ENCODE results near the gene TJAP1.

TJAP1 gene

DNA sequence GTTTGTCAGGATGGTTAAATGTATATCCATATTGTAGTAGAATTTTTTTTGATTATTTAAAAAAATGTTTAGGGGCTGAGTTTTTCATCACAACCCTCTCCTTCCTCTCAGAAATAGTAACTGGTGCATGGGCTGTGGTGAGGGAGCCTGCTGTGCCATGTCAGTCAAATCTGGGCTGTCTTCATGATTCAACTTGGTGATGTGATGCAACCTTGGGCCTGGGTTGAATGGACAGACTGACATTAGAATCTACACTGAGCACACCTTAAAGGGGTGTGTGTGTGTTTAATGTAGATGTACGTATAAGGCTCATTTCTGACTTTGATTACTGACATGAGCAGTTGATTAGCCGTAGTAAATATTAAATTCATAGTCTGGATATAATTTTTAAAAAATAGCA is 3.7 kb downstream of the TJAP1 start:
- H3K36me3 Mint-ChIP-seq (ENCODE audit: low read depth): peaks cover 52% of the 10 kb centered on the region
- peaks cover 55% of the 10 kb centered on the region for H3K4me1 Mint-ChIP-seq (ENCODE audit: low read depth)
- H3K27ac Mint-ChIP-seq: no peak overlapping the region
- no peak overlapping the region for H3K4me3 Mint-ChIP-seq
- H3K9me3 Mint-ChIP-seq: no peaks in the 10 kb centered on the region
- no peaks in the 10 kb centered on the region for H3K27me3 Mint-ChIP-seq
- no peak for DNase-seq

DNA sequence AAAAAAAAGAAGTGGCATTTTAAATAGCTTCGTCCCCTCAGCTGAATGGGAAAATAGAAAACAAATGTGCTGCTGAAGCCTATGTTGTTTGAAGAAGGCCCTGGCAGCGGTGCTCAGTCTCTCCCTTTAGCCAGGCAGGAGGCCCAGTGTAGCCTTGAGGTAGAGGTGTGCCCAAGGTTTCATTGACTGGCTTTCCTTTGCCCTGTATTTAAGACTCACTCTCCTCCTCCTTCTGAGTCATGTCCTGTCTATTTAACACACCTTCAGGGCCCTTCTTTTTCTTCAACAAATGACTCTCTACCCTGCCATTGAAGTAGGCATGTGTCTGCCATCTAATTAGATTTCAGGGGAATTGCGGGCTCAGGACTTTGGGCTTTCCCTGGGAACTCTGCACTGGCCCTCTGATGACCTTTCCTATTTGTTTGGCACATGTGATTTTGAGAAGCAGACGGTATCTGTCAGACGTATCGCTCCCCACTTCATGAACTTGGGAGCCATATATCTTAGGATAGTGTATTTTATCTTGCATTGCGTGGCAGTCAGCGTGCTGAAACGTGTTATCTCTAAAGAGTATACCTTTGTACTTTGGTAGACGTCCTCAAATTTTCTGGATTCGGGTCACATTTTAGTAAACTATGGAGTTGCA is 4.3 kb downstream of the TJAP1 start:
- DNase-seq: no peak
- H3K27ac Mint-ChIP-seq: peak overlapping the region; percentile 15
- no peak overlapping the region for H3K4me3 Mint-ChIP-seq
- H3K4me1 Mint-ChIP-seq (ENCODE audit: low read depth): peaks cover 52% of the 10 kb centered on the region
- peaks cover 56% of the 10 kb centered on the region for H3K36me3 Mint-ChIP-seq (ENCODE audit: low read depth)
- no peaks in the 10 kb centered on the region for H3K27me3 Mint-ChIP-seq
- no peaks in the 10 kb centered on the region for H3K9me3 Mint-ChIP-seq

DNA sequence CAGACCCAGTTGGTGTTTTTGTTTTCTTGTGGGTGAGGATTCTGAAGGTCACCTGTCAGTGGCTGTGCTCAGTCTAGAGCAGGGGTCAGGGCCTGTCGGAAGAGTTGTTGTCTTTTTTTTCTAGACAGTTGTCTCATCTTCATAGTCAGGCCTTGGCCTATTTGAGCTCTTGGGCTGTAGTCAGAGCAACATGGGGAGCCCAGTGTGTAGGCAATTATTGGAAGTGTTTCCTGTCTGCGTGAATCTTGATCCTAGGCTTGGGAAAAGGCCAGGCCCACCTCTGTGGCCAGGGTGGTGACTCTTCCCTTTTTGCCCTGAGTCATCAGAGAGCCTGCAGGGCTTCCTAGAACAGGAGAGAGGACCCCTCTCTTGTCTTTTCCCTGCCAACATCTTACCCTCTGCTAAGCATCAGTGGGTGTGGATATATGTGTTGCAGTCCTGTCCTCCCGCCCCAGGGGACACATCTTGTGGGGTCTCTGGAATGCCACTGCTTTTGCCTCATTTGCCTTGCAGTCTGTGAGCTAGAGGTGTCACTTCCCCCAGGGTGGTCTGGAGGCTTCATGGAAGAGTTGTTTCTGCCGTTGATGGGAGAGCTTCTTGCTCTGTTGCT is 11.4 kb downstream of the TJAP1 start:
- no peaks in the 10 kb centered on the region for H3K9me3 Mint-ChIP-seq
- peaks cover 47% of the 10 kb centered on the region for H3K36me3 Mint-ChIP-seq (ENCODE audit: low read depth)
- peak overlapping the region; percentile 51 for H3K27ac Mint-ChIP-seq
- H3K27me3 Mint-ChIP-seq: no peaks in the 10 kb centered on the region
- H3K4me1 Mint-ChIP-seq (ENCODE audit: low read depth): peaks cover 23% of the 10 kb centered on the region
- no peak for DNase-seq
- H3K4me3 Mint-ChIP-seq: no peak overlapping the region

DNA sequence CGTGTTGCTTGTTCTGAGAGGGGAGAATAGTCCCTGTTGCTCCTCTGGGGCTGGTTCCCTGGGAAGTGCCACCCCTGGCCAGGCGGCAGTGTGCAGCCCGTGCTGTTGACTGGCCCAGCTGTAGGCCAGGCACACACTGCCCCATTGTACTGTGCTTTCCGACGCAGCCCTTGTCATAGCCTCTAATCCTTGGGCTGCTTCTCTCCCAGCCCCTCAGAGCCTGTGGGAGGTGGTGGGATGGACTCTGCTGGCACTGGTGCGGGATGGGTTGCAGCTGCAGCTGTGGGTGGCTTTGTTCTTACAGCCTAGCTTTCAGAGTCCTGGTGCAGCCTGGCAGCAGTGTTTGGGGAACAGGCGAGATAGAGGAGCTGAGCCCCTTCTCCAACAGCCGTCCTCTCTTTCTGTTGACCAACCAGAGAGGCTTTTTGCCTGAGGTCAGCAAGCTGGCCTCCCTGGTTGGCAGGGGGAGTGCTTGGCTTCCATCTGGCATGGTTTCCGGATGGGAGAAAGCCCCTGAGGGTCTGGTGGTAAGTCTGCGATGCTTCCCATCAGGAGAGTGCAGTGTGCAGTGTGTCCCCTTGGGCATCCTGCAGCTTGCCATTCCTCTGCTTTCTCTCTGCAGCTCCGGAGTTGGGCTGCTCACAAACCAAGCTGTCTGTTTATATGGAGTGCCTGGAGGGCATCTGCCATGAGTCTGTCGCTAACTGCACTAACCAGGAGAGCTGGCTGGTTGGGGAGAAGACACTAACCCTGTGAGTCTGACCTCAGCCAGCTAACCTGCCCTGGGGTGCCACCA is 12.1 kb downstream of the TJAP1 start:
- no peak overlapping the region for H3K4me3 Mint-ChIP-seq
- peak overlapping the region; percentile 51 for H3K27ac Mint-ChIP-seq
- no peak for DNase-seq
- H3K4me1 Mint-ChIP-seq (ENCODE audit: low read depth): peaks cover 30% of the 10 kb centered on the region
- H3K9me3 Mint-ChIP-seq: no peaks in the 10 kb centered on the region
- no peaks in the 10 kb centered on the region for H3K27me3 Mint-ChIP-seq
- peaks cover 51% of the 10 kb centered on the region for H3K36me3 Mint-ChIP-seq (ENCODE audit: low read depth)

DNA sequence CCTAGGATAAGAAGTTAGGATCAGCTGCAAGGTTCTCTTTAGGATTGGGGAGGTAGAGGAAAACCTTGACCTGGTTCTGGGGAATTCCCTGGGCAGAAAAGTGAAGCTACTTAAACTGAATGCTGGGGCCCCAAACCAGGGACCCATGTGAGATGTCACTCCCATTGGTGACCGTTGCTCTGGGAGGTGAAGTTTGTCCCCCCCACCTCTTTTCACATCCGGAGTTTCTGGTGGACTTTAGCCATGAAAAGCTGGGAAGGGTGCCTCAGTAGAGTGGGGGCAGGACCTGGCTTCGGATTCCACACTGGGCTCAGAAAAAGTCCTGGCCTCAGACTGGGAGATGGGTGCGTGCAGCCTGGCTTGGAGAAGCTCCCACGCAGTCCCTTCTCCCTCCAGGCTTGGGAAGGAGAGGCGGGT is 13.2 kb downstream of the TJAP1 start:
- Mint-ChIP-seq H3K4me1 (ENCODE audit: low read depth) (peaks cover 40% of the 10 kb centered on the region), H3K27me3 (no peaks in the 10 kb centered on the region), H3K36me3 (ENCODE audit: low read depth) (peaks cover 46% of the 10 kb centered on the region), H3K4me3 (no peak overlapping the region), H3K27ac (no peak overlapping the region), H3K9me3 (no peaks in the 10 kb centered on the region)
- DNase-seq: no peak

DNA sequence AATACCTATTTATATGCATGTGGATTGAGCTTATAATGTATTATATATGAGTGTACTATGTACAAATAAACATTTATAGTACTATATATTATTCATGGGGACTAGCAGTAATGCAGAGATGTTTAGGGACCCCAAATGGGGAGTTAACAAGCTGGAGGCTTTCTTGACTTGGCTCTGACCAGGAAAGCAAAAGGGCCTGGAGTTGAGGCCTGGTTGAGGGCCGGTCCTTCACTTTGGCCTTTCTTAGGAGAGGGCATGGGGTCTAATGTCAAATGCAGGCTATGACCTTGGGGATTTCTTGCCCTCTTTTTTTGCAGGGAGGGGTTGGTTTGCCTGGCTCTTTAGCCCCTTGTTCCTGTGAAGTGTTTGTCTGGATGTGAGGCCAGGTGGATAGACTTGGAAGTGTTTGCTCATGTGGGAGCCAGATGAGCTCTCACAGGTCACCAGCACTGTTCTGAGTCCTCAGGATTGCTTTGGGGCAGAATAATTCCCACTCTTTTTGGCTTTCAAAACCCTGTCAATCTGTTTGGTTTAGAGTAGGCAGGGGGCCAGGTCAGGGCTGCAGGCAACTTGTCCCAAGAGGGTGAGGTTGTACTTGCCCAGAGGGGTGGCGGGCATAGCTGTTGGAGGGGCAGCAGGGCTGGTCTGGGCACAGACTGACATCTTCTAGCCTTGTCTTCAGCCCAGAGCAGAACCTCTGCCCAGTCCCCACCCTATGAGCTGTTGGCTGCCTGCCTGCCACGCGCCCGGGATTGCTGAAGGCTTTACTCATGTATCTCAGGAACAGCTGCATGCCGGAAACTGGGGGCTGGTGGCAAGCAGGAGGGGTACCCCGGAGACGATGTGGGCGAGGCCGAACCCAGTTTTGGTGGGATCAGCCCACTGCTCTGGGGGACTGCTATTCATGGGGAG is 14.6 kb downstream of the TJAP1 start:
- Mint-ChIP-seq H3K9me3 (no peaks in the 10 kb centered on the region), H3K36me3 (ENCODE audit: low read depth) (peaks cover 39% of the 10 kb centered on the region), H3K27ac (no peak overlapping the region), H3K4me1 (ENCODE audit: low read depth) (peaks cover 43% of the 10 kb centered on the region), H3K27me3 (no peaks in the 10 kb centered on the region), H3K4me3 (no peak overlapping the region)
- DNase-seq: no peak

DNA sequence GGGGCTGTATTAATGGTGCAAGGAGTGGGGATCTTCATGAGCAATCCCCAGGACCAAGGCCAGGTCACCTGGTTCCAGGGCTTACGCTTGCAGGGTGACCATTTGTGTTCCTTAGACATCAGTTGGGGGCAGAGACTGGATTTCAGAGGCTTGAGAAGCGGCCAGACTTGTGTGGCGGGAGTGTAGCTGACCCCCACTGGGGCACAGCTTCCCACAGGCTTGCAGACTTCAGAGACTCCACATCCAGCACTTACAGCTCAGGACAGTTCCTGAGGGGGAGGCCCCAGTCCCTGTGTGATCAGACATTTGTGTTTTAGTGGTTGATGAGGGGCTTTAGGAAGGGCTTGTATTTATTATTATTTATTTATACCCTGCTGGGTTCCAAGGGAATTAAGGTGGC is 15.3 kb downstream of the TJAP1 start:
- peaks cover 43% of the 10 kb centered on the region for H3K4me1 Mint-ChIP-seq (ENCODE audit: low read depth)
- no peak overlapping the region for H3K27ac Mint-ChIP-seq
- H3K27me3 Mint-ChIP-seq: no peaks in the 10 kb centered on the region
- H3K36me3 Mint-ChIP-seq (ENCODE audit: low read depth): peaks cover 39% of the 10 kb centered on the region
- H3K9me3 Mint-ChIP-seq: no peaks in the 10 kb centered on the region
- no peak overlapping the region for H3K4me3 Mint-ChIP-seq
- no peak for DNase-seq

DNA sequence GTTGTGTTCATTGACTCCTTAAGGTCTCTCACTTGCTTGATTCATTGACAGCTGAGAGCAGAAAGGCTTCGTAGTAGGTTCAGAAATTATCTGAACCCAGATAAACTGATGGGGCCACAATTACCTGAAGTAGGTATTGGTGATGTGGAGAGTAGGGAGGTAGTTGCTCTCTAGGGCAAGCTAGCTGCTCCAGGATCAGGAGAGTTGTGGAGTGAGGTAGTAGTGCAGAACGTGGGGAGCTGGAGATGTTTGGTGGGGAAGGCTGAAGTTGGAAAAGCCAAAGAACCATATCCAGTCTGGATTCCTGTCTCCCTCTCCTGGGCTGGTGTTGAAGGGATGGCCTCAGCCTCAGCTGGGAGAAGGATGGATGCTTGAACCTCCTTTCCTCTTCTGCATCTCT is 15.9 kb downstream of the TJAP1 start:
- Mint-ChIP-seq H3K27me3 (no peaks in the 10 kb centered on the region), H3K4me1 (ENCODE audit: low read depth) (peaks cover 43% of the 10 kb centered on the region), H3K36me3 (ENCODE audit: low read depth) (peaks cover 43% of the 10 kb centered on the region), H3K9me3 (no peaks in the 10 kb centered on the region), H3K27ac (peak overlapping the region; percentile 26), H3K4me3 (no peak overlapping the region)
- DNase-seq: no peak

DNA sequence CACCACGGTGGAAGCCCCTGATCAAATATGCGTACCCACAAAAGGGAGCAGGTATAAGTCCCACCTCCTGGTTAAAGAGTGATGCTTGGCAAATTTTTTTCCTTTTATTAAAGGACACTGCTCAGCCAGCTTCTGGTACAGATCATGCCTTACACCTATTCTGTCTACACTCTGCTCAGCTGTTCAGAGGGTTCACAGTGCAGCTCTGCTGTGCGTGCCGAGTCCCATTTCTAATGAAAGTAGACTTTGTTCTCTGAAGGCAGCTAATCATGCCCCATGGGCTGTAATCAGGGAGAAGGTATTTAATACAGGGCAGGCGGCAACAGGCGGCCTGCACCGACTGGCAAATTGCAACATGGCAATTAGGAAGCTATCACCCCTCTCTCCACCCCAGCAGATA is 16.5 kb downstream of the TJAP1 start:
- H3K27me3 Mint-ChIP-seq: no peaks in the 10 kb centered on the region
- peaks cover 44% of the 10 kb centered on the region for H3K36me3 Mint-ChIP-seq (ENCODE audit: low read depth)
- DNase-seq: no peak
- H3K4me3 Mint-ChIP-seq: no peak overlapping the region
- no peaks in the 10 kb centered on the region for H3K9me3 Mint-ChIP-seq
- H3K27ac Mint-ChIP-seq: peak overlapping the region; percentile 57
- H3K4me1 Mint-ChIP-seq (ENCODE audit: low read depth): peaks cover 43% of the 10 kb centered on the region

DNA sequence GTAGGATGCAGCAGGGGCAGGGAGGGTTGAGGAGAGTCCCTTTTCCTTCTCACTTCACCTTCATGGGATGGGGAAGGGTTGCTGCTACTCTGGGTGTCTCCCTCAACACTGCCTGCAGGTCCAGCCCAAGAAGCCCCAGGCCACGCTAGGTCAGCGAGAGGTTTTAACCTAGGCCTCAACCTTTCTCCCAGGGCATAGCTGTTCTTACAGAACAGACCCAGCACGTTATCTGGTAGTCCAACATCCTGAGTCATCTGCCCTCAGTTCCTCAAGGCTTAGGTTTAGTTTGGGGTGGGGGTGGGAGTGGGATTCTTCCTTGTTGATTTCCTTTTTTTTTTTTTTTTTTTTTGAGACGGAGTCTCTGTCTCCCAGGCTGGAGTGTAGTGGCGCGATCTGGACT is 17.0 kb downstream of the TJAP1 start:
- Mint-ChIP-seq H3K4me1 (ENCODE audit: low read depth) (peaks cover 39% of the 10 kb centered on the region), H3K36me3 (ENCODE audit: low read depth) (peaks cover 44% of the 10 kb centered on the region), H3K27ac (peak overlapping the region; percentile 57), H3K9me3 (no peaks in the 10 kb centered on the region), H3K4me3 (no peak overlapping the region), H3K27me3 (no peaks in the 10 kb centered on the region)
- DNase-seq: no peak

DNA sequence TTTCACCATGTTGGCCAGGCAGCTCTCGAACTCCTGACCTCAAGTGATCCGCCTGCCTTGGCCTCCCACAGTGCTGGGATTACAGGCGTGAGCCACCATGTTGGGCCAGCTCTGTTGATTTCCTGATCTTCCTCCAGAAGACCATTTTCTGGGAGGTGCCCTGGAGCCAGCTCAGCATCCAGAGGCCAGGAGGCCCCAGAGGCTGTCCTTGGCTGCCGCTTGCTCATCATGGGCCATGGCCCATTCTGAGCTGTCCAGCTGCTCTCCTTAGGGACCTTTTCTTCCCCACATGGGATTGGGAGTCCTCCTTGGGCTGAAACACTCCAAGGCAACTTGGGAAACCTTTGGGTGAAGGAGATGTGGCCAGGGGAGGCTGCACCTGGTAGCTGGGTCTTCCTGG is 17.4 kb downstream of the TJAP1 start:
- H3K36me3 Mint-ChIP-seq (ENCODE audit: low read depth): peaks cover 46% of the 10 kb centered on the region
- no peak for DNase-seq
- no peak overlapping the region for H3K4me3 Mint-ChIP-seq
- H3K9me3 Mint-ChIP-seq: no peaks in the 10 kb centered on the region
- H3K27me3 Mint-ChIP-seq: no peaks in the 10 kb centered on the region
- no peak overlapping the region for H3K27ac Mint-ChIP-seq
- H3K4me1 Mint-ChIP-seq (ENCODE audit: low read depth): peaks cover 39% of the 10 kb centered on the region

DNA sequence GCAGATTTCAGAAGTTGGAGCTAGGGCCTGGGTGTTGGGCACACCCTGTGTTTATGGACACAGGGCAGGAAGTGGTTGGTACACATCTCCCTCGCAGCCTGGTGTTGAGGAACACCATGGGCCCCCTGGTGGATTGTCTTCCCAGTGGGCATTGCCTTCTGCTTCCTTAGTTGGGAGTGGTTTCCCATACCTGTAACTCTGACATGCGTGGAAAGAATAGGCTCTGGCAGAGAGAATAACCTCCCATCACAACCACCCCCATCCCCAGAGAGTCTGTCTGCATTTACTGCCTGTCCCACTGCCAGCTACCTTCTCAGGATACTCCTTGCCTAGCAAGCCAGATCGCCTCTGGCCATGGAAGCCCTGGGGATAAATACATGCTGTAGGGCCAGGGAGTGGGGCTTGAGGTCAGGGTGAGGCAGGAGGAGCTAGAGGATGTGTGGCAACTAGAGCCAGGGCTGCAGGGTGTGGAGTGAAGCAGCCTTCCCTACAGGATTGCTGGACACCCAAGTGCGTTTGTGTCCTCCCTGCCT is 18.1 kb downstream of the TJAP1 start:
- H3K9me3 Mint-ChIP-seq: no peaks in the 10 kb centered on the region
- peaks cover 32% of the 10 kb centered on the region for H3K4me1 Mint-ChIP-seq (ENCODE audit: low read depth)
- peaks cover 46% of the 10 kb centered on the region for H3K36me3 Mint-ChIP-seq (ENCODE audit: low read depth)
- no peaks in the 10 kb centered on the region for H3K27me3 Mint-ChIP-seq
- no peak overlapping the region for H3K4me3 Mint-ChIP-seq
- peak overlapping the region; percentile 56 for H3K27ac Mint-ChIP-seq
- no peak for DNase-seq

DNA sequence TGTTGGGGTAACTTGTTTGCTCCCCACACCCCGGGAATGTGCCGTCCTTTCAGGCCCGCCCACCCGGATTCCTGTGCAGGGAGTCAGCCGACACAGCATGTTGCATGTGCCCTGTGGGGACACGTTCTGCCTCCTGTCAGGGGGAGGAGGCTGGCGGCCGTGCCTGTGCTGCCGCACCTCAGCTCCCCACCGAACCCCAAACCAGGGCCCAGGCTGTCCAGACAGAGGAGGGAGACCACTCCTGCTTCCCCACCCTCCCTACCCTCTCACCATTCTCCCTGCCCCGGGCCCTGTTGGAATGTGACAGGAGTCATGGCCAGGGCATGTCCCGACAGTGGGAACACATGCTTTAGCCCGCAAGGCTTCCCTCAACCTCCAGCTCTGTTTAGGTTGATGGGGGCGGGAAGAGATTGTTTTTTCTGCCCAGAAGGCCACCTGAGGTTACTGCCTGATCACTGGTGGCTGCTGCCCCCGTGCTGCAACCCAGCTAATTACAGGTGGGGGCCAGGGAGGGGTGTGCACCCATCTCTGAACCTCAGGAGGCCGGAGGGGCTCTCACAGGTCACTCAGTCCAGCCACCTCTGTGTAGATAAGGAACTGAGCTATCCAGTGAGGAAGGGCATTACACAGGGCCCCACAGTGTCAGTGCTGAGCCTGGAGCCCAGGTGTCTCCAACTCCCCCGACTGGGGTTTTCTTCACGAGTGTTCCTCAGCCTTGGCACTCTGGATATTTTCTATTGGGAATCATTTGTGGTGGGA is 19.2 kb downstream of the TJAP1 start:
- Mint-ChIP-seq H3K4me1 (ENCODE audit: low read depth) (peaks cover 32% of the 10 kb centered on the region), H3K27me3 (no peaks in the 10 kb centered on the region), H3K4me3 (no peak overlapping the region), H3K36me3 (ENCODE audit: low read depth) (peaks cover 57% of the 10 kb centered on the region), H3K27ac (no peak overlapping the region), H3K9me3 (no peaks in the 10 kb centered on the region)
- DNase-seq: no peak

DNA sequence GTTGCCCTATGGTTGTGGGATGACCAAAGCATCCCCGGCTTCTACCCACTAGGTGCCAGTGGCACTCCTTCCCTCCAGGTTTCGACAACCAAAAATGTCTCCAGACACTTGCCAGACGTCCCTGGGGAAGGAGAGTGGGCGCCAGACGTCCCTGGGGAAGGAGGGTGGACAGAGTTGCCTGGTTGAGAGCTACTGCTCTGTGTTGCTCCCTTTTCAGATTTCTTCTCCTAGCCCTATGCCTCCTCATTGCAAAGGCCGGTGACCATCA is 19.7 kb downstream of the TJAP1 start:
- peaks cover 62% of the 10 kb centered on the region for H3K36me3 Mint-ChIP-seq (ENCODE audit: low read depth)
- H3K4me1 Mint-ChIP-seq (ENCODE audit: low read depth): peaks cover 30% of the 10 kb centered on the region
- H3K27me3 Mint-ChIP-seq: no peaks in the 10 kb centered on the region
- DNase-seq: no peak
- no peak overlapping the region for H3K4me3 Mint-ChIP-seq
- no peaks in the 10 kb centered on the region for H3K9me3 Mint-ChIP-seq
- no peak overlapping the region for H3K27ac Mint-ChIP-seq
